SW480 (cell line): ENCODE results near the gene APOM.

Experiments used
- DNase-seq: peaks from one replicate; pipeline ENCODE4 v3.0.0-alpha.2; 2016; ENCODE audit warnings: low spot score

The APOM gene

DNA sequence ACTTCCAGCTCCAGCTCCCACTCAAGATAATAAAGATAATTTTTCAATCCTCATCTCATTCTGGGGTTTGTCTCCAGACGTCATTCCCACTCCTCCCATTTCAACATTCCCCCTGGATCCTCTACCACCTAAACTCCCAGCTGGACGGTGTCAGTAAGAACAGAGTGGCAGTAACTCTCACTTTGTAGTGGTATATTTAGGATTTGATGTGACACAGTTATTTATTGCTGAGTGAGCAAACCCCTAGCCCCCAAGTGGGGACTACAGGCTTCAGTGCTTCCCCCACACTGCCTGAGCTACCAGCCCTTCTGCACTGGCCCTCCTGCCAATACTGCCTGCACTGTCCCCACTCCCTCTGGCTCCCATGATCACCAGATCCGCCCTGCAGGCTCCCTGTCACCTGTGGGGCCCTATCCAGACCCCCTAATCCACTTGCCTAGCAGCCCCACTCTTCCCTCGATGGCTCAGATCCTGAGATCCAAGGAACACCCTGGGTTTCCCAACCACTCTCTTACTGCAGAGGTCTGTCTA lies 2.5 kb downstream of the APOM start:
- no peak for DNase-seq

GRCh38 chr6:31658983-31659648 lies 3.4 kb downstream of the APOM start:
- DNase-seq, result no peak

DNA sequence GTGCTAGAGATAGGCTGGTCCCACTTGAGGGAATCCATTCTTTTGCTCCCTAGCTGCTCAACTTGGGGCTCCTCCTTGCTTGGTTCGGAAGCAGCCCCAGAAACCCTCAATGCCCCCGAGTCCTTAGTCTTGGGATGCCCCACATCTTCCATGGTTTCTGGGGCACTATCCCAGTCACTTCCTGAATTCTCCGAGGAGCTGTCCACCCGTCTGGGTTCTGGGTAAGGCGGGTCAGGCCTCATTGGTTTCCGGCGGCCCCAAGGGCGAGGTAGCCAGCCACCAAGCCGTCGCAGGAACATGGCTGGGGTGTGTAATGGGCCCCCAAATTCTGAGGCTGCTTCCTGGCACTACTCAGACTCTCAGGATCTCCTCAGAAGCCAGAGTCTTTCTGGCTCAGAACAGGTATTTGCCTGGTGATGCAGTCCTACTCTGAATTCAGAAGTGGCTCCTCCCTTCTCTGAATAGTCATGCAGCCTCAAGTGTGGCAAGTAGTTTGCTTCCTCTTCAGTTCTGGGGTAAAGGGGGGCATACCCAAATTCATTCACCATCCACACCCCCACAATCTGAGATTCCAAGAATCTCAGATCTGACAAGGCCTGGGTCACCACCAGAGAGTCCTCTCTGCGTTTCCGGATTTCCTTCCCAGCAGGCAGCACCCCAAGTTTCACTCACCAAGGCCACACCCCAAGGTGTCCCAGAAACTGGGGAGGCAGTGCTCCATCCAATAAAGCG lies 4.1 kb downstream of the APOM start:
- DNase-seq, result no peak

- peak; percentile 75 for DNase-seq
Observed at GRCh38 chr6:31660381-31661261, 4.9 kb downstream of the APOM start, which contains the start of gene C6orf47. C6orf47 (minus strand) TSS chr6:31660778; CDS start chr6:31659947, 831 bp downstream.

- DNase-seq, result no peak
Observed at GRCh38 chr6:31661262-31662123, 5.8 kb downstream of the APOM start.

DNA sequence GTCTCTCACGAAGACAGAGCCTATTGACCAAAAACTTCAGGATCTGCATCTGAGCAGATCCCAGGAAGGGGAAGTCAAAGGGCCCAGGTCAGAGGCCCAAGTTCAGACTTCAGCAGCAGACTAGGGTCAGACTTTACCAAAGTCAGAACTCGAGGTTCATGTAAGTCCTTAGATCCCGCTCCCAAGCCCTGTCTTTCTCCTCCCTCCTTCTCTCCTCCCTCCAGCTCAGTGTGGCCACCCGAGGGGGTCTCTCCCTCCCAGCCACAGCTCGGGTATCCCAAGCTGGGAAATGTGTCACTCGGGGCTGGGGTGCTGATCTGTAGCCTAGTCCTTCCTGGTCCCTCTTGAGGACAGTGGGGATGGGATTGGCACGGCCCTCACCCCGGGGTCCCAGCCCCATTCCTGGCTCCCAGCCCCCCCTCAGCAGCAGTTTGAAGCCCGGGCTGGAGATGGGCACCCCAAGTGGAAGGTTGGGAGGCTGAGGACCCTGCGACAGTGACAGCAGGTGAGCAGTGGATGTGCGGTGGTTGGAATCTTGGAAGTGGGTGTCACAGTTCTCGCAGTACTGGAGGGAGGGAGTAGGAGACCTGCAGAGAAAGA lies 6.5 kb downstream of the APOM start:
- no peak for DNase-seq

DNA sequence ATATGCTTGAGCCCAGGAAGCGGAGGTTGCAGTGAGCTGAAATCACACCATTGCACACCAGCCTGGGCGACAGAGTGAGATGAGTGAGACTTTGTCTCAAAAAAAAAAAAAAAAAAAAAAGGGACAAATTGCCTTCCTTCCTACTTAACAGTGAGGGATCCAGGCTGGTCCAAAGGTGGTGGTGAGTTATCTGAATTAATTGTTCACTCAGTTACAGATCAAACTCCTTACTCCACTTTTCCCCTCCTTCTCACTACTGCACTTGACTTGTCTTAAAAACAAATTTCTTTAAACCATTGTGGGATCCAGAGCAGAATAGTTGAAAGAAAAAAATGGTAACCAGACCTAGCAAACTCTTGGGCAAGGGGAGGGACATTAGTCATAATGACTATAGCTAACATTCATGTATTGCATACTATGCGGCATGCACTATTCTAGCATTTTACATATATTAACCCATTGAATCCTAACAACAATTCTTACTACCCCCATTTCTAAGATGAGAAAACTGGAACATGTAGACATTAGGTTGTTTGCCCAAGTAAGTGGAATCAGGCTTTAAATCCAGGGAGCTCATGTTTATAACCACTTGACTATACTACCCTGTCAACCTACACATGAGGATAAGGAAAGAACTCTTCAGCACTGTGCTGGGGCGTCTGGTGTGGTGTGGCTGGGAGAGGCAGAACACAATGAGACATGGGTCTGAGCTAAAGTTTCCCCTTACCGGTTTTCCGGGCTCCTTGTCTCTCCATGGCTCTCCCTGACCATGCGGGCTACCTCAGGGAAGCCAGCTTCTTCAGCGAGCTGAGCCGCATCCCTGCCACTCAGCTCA lies 7.6 kb downstream of the APOM start:
- DNase-seq, result no peak

GRCh38 chr6:31663961-31664789 lies 8.5 kb downstream of the APOM start:
- peak; percentile 37 for DNase-seq

GRCh38 chr6:31664790-31665500 lies 9.3 kb downstream of the APOM start, which contains the start of gene GPANK1:
GPANK1 (minus strand) TSS chr6:31664997; CDS start chr6:31664478, 519 bp downstream.
- peak; percentile 92 for DNase-seq

- DNase-seq, result peak; percentile 96
Observed at GRCh38 chr6:31665501-31666336, 10.0 kb downstream of the APOM start, which contains the start of gene CSNK2B. CSNK2B (plus strand) TSS chr6:31666080; CDS start chr6:31666832, 752 bp downstream.

- DNase-seq, result no peak
Observed at GRCh38 chr6:31666337-31666965, 10.8 kb downstream of the APOM start.

GRCh38 chr6:31669676-31670075 lies 14.0 kb downstream of the APOM start, which contains the start of gene LY6G5B:
LY6G5B (plus strand) TSS chr6:31669976; CDS start chr6:31670951, 975 bp downstream.
- DNase-seq, result no peak

GRCh38 chr6:31676322-31676903 lies 20.7 kb downstream of the APOM start:
- no peak for DNase-seq

GRCh38 chr6:31676904-31677303 lies 21.2 kb downstream of the APOM start:
- no peak for DNase-seq

- DNase-seq, result no peak
Observed at GRCh38 chr6:31677955-31678354, 22.3 kb downstream of the APOM start.
